ENCODE data around the gene VPS13D. TPM values are rescaled to one million over a fixed set of nuclear protein-coding genes. Genes with fewer than 3 reads are reported as not detected.

The VPS13D gene
- total RNA-seq, 1 experiment from 2014 or later, result 22.7 TPM

DNA sequence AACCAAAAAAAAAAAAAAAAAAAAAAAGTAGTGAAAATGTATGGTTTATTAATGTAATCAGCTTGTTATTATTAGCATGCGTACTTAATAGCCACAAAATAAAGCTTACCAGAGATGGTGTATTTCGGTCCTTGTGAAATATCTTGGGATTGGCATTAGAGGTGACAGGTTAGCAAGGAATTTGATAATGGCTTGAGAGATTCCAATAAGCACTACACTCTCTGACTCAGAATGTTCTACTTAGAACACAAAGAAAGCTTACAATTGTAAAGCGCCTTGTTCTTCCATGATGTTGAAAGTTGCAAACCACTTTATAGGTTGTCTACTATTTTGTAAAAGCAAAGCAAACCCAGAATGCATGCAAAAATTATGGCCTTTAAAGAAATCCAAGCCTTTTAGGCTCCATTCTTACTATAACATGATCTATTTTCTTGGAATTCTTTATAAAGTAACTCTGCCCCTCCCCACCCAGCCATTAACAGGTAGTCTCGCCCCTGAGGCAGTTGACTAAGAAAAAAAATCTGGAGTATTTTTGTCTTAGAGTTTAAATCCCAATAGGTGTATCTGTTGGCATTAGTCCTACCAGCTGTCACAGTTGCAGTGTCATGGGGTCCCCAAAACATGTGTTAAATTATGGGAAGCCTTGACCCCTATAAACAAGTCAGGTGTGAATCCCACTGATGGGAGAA, 259.0 kb downstream of the VPS13D start:
- DNase-seq (ENCODE audit: low read depth), result peak; percentile 43

DNA sequence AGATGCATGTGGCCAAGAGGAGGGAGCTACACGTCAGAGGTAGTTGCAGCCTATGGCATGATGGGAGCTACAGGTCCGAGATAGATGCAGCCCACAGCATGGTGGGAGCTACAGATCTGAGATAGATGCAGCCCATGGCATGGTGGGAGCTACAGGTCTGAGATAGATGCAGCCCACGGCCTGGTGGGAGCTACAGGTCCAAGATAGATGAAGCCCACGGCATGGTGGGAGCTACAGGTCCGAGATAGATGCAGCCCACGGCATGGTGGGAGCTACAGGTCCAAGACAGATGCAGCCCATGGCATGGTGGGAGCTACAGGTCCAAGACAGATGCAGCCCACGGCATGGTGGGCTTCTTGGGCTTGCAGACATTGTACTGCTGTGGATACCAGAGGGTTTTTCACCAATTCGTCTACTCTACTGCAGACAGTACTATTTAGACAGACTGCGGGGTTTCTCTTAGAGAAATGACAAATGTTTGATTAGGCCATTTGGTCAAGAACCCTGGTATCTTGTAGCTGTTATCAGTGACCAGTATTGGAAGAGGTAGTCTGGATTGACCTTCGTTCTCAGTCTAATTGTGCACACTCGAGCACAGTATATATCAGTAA, 260.8 kb downstream of the VPS13D start:
- DNase-seq (ENCODE audit: low read depth), result no peak

DNA sequence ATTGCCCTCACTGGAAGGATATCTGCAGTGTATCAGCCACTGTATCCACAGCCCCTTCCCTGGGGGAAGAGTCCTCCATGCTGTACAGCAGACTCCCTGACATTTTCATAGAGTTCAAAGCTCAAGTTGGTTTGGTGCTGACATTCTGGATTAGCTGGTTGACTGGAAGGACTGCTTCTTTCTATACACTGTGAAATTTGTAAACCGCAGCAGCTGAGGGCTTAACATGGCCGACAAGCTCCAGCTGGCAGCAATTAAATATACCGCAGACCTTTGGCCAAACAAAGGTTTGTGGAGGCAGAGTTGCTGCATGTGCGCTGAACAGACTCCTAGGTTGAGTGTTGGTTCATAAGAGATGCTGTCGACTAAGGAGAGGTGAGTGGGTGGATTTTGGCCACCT, 261.8 kb downstream of the VPS13D start:
- DNase-seq (ENCODE audit: low read depth), result no peak

DNA sequence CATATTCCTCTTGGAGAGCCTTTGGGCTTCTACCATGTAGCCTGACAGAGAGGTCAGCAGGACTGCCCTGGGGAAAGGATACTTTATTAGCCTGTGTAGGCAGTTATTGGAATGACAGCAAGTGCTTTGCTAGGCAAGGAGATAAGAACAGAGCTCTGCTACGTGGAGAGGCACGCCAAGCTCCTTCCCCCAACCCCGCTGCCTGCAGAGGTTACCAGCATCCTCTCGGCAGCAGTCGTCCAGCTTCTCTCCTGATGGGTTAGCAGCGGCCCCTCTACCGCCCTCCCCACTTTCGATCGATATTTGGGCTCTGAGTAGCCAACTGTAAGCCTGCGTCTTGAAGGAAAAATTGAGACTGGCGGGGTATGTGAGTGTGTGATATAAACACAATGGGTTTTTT, 265.9 kb downstream of the VPS13D start:
- DNase-seq (ENCODE audit: low read depth), result no peak

DNA sequence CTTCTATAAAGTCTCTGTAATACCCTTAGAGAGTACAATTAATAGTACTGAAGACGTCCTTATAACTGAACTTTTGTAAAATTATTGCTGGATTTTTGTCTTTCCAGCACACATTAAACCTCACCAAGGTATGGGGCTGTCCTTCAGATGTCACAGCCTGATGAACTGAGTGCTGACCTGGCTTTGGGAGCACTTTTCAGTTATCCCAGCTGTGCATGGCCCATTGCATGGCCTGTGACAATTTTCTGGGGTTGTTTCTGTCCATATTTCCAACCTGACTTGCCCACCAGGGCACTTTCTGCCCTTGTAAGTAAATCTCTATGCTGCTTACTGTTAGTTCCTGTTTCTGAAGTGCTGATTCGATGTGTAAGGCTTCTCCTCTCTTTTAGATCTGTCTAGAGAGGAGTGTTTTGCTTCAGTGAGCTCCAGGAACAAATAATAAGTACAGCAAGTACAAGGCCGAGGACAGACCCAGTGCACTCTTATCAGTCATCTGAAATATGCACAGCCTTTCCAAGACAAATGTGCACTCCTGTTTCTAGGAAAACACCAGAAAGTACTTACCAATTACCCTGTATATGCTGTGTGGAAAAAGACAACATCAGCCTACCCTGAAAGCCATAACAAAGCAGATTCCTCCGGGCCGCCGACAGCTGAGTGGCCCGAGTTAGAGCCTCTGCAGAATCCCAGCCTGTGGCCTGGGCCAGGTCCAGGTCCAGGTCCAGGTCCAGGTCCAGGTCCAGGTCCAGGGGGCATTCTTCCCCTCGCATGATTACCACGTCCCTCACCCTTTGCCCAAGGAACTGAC, 266.5 kb downstream of the VPS13D start:
- DNase-seq (ENCODE audit: low read depth), result no peak

DNA sequence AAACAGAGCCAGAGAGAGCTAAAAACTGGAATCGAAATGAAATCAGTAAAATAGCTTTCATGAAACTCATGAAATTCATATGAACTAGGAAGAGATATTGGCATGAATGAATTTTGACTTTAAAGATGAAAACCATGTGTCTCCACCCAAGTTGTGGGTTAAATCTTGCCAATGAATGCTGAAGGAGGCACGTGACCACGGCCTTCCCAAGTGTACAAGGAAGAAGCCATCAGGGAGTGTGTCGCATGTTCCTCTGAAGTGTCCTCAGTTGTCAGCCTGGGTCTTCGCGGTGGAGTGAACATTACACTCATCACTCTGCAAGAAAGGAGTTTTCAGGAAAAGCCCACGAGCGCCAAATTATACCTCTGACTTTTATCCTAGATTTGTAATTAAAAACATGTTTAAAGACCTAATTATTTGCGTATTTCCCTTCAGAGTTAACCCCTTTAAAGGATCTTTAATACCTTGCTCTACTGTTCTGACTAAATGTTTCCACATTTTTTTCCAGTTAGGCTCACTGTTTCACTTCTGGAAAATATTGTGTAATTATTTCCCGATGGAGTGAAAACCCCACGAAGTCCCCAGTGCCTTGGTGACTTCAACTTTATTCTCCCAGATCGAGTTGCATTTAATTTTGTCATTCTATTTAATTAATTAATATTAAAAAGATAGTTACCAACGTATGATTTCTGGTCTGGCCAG, 269.9 kb downstream of the VPS13D start:
- no peak for DNase-seq (ENCODE audit: low read depth)

DNA sequence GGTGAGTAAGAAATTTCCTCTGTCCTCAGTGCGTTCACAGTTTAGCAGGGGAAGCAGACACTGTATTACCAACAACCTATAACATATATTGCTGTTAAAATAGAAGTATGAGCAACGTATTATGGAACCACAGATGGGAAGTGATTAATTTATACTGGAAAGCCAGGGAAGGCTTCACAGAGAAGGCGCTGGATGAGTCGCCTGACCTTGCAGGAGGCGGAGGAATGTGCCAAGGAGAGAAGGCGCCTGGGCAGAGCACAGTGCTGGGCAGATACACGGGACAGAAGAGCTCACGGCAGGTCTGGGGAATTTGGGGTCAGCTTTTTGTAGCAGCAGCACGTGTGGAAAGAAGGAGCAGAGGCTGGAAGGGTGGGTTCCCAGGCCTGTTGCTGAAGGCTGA, 271.8 kb downstream of the VPS13D start:
- peak; percentile 75 for DNase-seq (ENCODE audit: low read depth)

DNA sequence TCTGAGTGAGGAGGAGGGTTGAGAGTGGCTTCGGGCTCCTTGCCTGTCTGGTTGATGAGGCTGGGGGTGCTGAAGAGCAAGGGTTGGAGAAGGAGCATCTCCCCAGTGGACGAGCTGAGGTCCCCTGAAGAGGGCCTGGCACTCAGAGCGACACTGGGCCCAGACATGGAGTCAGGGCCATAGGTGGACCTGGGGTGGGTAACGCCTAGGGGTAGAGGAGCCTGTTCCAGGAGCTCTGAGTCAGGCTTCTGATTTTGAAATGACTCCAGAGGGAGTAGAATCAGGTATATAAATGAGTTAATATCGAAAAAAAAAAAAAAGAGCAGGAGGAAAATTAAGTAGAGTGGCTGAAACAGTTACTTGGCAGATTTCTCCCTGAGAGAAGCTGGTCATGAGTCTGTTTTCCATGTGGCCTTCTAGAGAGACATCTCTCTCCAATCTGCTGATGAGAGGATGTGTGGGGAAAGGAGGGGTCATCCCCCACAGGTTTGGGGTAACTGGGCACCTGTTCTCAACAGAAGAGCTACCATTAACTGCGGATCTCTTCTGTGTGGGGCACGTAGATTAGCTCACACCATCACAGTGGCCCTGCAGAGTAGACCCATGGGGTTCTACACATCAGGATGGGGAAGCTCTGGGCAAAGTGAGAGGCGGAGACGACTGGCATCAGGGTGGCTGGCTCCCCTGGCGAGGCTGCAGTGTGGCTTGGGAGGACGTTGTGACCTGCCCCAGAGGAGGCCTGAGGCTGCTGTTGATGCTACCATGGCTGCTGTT, 272.7 kb downstream of the VPS13D start:
- no peak for DNase-seq (ENCODE audit: low read depth)

DNA sequence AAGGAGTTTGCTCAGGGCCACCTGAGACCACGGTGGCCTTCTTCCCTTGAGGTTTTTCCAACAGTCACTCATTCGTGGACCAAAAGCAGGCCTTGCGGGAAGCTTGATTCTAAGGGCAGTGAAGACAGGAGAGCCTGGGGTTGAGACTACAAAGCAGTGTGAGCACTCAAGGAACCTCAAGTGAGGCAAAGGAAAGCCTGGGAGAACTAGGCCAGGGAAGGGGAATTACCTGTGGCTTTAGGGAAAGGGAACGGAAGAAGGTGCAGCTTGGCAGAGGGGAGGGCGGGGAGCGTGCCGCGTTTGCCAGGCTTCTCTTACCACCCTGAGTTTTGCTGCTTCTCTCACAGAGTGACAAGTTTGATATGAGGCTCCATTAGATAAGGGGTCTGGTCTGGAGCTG, 273.9 kb downstream of the VPS13D start:
- no peak for DNase-seq (ENCODE audit: low read depth)

DNA sequence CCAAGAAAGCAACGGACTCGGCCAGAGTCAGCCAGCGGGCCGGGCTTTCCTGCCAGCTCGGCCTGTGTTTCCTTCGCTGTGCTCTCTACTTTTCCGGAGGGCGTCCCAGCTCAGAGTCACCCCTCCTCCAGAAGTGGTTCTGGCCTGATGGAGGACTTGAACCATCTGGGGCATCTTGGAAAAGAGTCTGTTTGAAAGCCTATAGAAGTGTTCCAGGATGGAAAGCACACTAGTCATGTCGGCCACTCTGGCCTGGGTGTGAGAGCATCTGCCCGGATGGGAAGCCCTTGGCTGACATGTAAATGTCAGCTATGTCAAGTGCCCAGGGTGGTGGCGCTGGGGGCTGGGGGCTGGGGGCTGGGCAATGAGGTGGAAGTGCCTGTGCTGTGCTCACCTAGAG, 274.8 kb downstream of the VPS13D start:
- DNase-seq (ENCODE audit: low read depth), result no peak

DNA sequence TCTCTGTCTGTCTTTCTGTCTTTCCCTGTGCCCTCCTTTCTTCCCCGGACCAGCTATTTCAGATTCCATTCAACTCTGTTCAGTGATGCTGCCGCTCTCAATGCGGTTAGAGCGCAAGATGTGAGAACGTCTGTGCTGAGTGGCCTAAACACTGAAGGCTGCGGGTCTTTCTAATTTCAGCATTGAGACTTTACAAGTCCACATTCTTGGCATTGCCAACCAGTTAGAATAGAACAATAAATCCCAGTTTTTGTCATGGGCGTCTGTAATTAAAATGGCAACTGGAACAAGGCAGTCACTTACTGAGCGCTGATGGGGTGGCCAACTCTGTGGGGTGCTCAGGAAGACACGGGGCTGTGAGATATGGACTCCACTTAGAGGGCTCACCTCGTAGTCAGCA, 275.4 kb downstream of the VPS13D start:
- DNase-seq (ENCODE audit: low read depth), result no peak

DNA sequence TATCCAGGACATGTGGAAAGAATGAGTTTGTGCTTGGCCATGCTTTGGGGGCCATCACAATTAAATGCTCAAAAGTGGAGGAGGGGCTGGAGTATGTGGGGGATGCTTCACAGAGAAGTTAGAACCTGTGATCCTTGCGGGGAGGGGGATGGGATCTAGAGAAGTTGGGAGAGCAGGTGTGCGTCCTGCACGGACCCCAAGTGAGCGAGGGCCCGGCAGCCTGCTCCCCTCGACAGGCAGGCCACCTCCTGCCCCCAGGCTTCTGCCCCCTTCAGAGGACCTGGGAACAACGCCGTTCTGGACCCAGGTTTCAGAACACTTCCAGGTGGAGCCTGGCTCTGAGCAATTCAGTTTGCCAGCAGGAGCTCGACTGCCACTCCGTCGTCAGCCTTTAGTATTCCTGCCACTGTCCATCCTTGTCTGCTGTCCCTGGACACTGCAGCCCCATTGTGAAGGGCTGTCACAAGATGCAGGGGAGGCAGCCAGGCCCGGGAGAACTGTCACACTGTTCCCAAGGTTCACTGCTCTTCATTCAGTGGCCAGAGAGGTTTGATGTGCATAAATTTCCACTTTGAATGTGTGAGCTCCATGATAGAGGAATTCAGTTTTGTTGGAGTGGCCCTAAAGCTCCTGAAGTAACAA, 275.9 kb downstream of the VPS13D start:
- no peak for DNase-seq (ENCODE audit: low read depth)

DNA sequence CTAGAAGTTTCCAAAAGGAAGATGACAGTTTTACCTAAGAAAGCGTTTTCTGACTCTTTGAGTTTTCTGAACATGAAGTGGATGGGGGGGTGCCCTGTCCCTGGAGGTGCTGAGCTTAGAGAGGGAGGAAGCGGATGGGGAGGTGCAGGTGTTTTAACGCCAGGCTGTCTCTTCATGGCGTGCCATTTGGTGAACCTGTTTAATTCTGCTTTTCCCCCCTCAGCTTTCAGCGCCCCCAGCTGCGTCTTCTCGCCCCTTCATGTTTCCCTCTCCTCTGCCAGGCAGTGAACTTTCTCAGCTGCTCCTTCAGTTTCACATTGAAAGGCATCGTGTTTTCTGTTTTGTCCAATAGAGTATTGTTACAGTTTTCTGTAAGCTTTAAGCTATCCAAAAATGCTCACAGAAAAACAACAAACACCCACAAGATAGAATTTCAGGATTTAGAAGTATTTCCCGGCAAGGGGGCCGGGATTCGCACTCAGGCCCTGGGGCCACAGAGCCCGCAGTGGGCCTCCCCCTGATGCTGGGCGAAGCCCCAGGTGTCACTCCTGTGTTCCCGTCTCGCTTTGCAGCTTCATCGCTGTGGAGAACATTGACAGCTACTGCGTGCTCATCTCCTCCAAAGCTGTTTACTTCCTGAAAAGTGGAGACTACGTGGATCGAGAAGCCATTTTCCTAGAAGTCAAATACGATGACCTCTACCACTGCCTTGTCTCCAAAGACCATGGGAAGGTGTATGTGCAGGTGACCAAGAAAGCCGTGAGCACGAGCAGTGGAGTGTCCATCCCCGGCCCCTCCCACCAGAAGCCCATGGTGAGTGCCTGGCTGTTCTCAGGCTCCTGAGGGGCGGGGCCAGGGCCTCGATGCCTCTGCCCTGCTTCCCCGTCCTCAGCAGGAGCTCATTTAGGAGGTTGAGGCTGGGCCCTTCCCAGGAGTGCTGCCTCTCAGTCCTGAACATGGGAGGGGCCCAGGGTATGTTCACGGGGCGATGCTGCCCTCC, 276.8 kb downstream of the VPS13D start:
- DNase-seq (ENCODE audit: low read depth), result no peak

DNA sequence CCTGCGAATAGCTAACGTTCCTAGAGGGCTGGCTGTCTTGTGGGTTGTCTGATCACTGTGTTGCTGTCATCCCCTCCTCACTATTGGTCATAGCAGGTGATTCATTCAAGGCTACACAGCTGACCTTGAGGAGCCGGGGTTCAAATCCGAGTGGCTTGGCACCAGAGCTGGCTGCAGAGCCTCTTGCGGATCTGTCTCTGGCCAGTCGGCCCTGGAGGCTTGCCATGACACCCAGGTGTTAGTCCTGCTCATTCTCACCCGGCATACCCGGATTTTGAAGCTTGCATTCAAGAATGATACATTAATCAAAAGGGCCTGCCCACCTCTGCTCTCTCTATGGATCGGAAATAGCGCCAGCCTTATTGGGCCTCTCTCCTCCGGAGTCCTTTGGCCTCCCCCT, 277.8 kb downstream of the VPS13D start:
- DNase-seq (ENCODE audit: low read depth), result no peak

DNA sequence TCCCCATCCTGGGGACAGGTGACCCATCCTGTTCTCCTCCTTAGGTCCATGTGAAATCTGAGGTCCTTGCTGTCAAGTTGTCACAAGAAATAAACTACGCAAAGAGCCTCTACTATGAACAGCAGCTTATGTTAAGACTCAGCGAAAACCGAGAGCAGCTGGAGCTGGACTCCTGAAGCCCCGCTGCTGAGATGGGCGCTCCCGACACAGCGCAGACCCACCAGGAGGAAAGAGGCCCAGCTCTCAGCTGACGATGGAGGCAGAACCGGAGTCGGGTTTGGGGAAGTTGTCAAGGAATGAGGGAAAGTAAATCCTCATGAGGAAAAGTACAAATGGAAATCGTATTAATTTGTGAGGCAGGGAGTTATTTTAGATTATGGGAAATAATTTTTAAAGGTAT, 279.0 kb downstream of the VPS13D start:
- DNase-seq (ENCODE audit: low read depth), result no peak

DNA sequence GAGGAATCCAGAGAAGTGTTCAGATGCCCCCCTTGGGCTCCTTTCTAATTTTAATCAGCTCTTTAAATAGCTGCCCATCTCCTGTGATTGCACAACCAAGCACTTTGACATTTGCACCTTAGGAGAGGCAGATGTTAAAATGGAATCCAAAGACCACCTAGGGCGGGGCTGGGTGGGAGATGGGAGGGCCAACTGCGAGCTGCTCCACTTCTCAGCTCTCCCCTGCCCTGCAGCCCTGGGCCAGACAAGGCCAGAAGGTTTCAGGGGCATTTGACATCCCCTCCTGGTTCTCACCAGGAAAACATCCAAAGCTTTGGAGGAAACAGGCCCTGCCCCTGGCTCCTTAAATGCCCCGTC, 281.3 kb downstream of the VPS13D start:
- no peak for DNase-seq (ENCODE audit: low read depth)

DNA sequence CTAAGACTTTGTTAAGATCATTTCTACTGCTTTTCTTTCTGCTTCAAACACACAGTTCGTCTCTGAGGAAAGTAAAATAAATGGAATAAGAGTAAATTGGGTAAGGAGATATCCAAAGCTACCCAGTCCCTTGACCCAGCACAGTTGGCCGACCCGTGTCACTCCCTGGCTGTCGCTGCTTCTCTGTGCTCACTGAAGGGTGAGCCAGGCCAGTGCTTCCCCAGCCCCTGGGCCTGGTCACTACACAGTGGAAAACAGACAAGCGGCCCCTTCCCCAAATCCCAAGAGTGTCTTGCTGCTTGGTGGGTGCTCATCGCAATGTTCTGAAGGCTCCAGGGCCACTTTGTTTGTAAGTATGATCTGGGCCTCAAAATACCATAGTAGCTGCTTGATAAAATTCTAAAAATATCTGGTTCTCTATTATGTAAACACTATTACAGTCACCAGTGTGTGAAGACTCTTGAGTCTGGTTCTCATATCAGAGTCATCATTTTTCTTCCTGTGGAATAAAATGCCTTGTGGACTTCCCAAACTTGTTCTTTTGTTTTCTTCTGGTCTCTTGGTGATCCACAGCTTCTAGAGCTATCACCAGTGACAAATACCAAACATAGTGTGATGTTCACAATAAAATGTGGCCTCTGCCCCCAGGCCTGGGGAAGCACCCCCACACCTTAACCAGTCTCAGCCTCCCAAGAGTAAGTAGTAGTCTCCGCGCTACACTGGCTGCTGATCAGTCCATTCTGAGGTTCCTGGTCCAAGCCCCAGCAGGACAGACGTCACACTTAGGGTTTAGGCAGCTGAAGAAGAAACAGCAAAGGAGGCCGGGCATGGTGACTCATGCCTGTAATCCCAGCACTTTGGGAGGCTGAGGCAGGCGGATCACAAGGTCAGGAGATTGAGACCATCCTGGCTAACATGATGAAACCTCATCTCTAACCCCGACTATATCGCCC, 282.0 kb downstream of the VPS13D start:
- DNase-seq (ENCODE audit: low read depth), result peak; percentile 30

DNA sequence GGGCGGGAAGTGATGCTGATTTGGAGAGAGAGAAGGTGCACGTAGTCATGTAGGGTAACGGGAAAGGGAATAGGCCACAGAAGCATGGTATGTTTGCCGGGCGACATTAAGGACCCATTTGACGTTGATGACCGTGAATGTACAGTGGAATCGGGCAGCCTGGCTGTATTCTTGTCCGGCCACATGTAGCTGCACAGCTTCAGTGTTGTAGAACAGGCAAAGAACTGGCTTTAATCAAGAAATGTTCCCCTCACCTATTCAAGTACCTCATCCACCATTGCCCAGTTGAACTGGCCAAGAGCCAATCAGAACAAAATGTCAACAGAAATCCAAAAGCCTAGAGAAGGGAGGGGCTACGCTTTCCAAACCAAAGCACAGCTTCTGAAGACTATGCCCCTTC, 283.4 kb downstream of the VPS13D start:
- no peak for DNase-seq (ENCODE audit: low read depth)

DNA sequence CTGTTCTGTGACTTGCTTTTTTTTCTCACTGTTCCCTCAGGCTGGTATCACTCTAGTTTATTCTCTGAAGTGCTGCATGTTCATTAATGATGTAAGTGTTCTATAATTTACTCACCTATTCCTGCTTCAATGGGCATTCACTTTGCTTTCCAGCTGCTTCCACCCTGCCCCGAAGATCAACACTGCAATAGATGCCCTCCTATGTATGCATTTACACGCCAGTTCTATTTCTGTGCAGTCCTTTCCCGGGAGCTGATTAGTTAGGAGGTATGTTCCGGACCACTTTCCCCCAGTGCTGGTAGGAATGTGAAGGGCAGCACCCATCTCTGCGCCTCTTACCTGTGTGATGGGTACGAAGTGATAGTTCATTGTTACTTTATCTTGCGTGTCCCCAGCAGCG, 284.8 kb downstream of the VPS13D start:
- DNase-seq (ENCODE audit: low read depth), result no peak

Data from M059J (cell line).